SK-N-SH (cell line): ENCODE results near the gene SIRT5. TPM values are rescaled to one million over a fixed set of nuclear protein-coding genes. Genes with fewer than 3 reads are reported as not detected.

ENCODE experiments used
- CTCF ChIA-PET: fragments of 300-600, 350-600 bp; formaldehyde crosslinking; extraction: SDS; loops from one replicate; lab custom pipeline; 2021; lab: Yijun Ruan, JAX
- POLR2A ChIA-PET: fragments of 350-600 bp; sonication (Branson Sonifier 250); formaldehyde crosslinking; extraction: SDS; loops from one replicate; lab custom pipeline; 2020; ENCODE audit warnings: antibody characterized with exemption, inconsistent platforms; lab: Yijun Ruan, JAX
- DNase-seq: peaks from one replicate; pipeline ENCODE4 v3.0.0; 2012
- H2AFZ ChIP-seq: fragments of 200-600 bp; sonication (generic); 2 replicates; pipeline ENCODE4 v1.8.1; 2016; ENCODE audit warnings: antibody characterized with exemption, mild to moderate bottlenecking, low read depth
- H3F3A ChIP-seq: fragments of 200-600 bp; sonication (generic); replicated peaks from 2 replicates; pipeline ENCODE3; 2016; ENCODE audit warnings: antibody characterized with exemption, mild to moderate bottlenecking; ENCODE audit not compliant: insufficient read depth
- H3K27ac ChIP-seq, 2 experiments: fragments of 200-500 bp in 1 of 2; fragments of 200-600 bp in 1 of 2; sonication (Bioruptor generic) in 1 of 2; sonication (generic), shearing (Covaris generic) in 1 of 2; 2 replicates each; pipeline versions ENCODE4 v1.5.1 to v1.6.1; 2014 to 2016; ENCODE audit warnings: low read depth in 2 of 2, inconsistent platforms in 1 of 2, low read length in 1 of 2, mild to moderate bottlenecking in 1 of 2, mixed read lengths in 1 of 2
- H3K27me3 ChIP-seq: fragments of 200-600 bp; sonication (generic), shearing (Covaris generic); 2 replicates; pipeline ENCODE4 v1.6.1; 2016; ENCODE audit warnings: mixed run types; ENCODE audit not compliant: insufficient read depth
- H3K36me3 ChIP-seq, 2 experiments: fragments of 200-500 bp in 1 of 2; fragments of 200-600 bp in 1 of 2; sonication (Bioruptor generic) in 1 of 2; sonication (generic) in 1 of 2; replicated peaks in 1 of 2; 2 replicates each; pipeline versions ENCODE3 to v1.5.1; 2014 to 2016; ENCODE audit warnings: low read length in 1 of 2, mild to moderate bottlenecking in 1 of 2; ENCODE audit not compliant: insufficient read depth in 2 of 2, control insufficient read depth in 1 of 2
- H3K4me1 ChIP-seq, 2 experiments: fragments of 200-500 bp in 1 of 2; fragments of 200-600 bp in 1 of 2; sonication (Bioruptor generic) in 1 of 2; sonication (generic), shearing (Covaris generic) in 1 of 2; 2 replicates each; pipeline versions ENCODE4 v1.5.1 to v1.6.1; 2014 to 2016; ENCODE audit warnings: low read depth in 1 of 2, low read length in 1 of 2, mixed run types in 1 of 2; ENCODE audit not compliant: insufficient read depth in 2 of 2, control insufficient read depth in 1 of 2
- H3K4me2 ChIP-seq: fragments of 200-600 bp; sonication (generic), shearing (Covaris generic); 2 replicates; pipeline ENCODE4 v1.6.1; 2017; ENCODE audit warnings: mixed run types
- H3K4me3 ChIP-seq, 2 experiments: fragments of 200-500 bp in 1 of 2; fragments of 200-600 bp in 1 of 2; sonication (Bioruptor generic) in 1 of 2; sonication (generic), shearing (Covaris generic) in 1 of 2; 2 replicates each; pipeline versions ENCODE4 v1.5.1 to v1.8.1; 2014 to 2016; ENCODE audit warnings: low read depth in 2 of 2, inconsistent platforms in 1 of 2, low read length in 1 of 2, mild to moderate bottlenecking in 1 of 2, mixed read lengths in 1 of 2, moderate library complexity in 1 of 2
- H3K79me2 ChIP-seq: fragments of 200-600 bp; sonication (generic); 2 replicates; pipeline ENCODE4 v1.8.1; 2017; ENCODE audit warnings: mild to moderate bottlenecking; ENCODE audit not compliant: insufficient read depth
- H3K9ac ChIP-seq: fragments of 200-600 bp; sonication (generic); 2 replicates; pipeline ENCODE4 v1.6.1; 2017; ENCODE audit warnings: mixed run types
- H3K9me2 ChIP-seq: fragments of 200-600 bp; sonication (generic); 2 replicates; pipeline ENCODE4 v1.6.1; 2017; ENCODE audit warnings: mixed run types
- H3K9me3 ChIP-seq: fragments of 200-600 bp; sonication (generic); 2 replicates; pipeline ENCODE4 v1.6.1; 2017; ENCODE audit warnings: mixed run types, mild to moderate bottlenecking, moderate library complexity
- H4K20me1 ChIP-seq: fragments of 200-600 bp; sonication (generic); 2 replicates; pipeline ENCODE4 v1.6.1; 2017; ENCODE audit warnings: mild to moderate bottlenecking, mixed run types; ENCODE audit not compliant: insufficient read depth
- FOXJ3 ChIP-seq: sonication (generic); formaldehyde crosslinking; IDR thresholded peaks from 2 replicates; pipeline ENCODE4 v1.5.1; 2020; ENCODE audit warnings: mild to moderate bottlenecking, missing genetic modification reagents
- FOXM1 ChIP-seq: IDR thresholded peaks from 2 replicates; pipeline ENCODE4 v1.4.0; 2012; ENCODE audit warnings: low read depth, mild to moderate bottlenecking
- JUND ChIP-seq: IDR thresholded peaks from 2 replicates; pipeline ENCODE4 v1.4.0; 2012
- MAX ChIP-seq: IDR thresholded peaks from 2 replicates; pipeline ENCODE4 v1.4.0; 2012; ENCODE audit warnings: low read depth
- RAD21 ChIP-seq: IDR thresholded peaks from 2 replicates; pipeline ENCODE4 v1.6.1; 2012; ENCODE audit warnings: mild to moderate bottlenecking, low read length
- RCOR1 ChIP-seq: fragments of 150-350 bp; IDR thresholded peaks from 2 replicates; pipeline ENCODE4 v1.6.1; 2017; ENCODE audit warnings: antibody characterized with exemption, low read length
- REST ChIP-seq: IDR thresholded peaks from 2 replicates; pipeline ENCODE4 v1.6.1; 2012; ENCODE audit warnings: mild to moderate bottlenecking, low read depth, low read length, moderate library complexity
- RFX5 ChIP-seq: IDR thresholded peaks from 2 replicates; pipeline ENCODE4 v1.6.1; 2012; ENCODE audit warnings: mild to moderate bottlenecking, improper control_type of control experiment, low read length
- TAF1 ChIP-seq: IDR thresholded peaks from 2 replicates; pipeline ENCODE4 v1.6.1; 2012; ENCODE audit warnings: low read depth, mild to moderate bottlenecking, low read length, moderate library complexity, borderline replicate concordance
- TEAD4 ChIP-seq: IDR thresholded peaks from 2 replicates; pipeline ENCODE4 v1.4.0; 2012; ENCODE audit warnings: mild to moderate bottlenecking, borderline replicate concordance; ENCODE audit not compliant: insufficient read depth
- YY1 ChIP-seq: IDR thresholded peaks from 2 replicates; pipeline ENCODE4 v1.4.0; 2012; ENCODE audit warnings: low read depth, mild to moderate bottlenecking
- WGBS: methylation state at CpG from one replicate; pipeline ENCODE4 v1.1.6; 2017; ENCODE audit warnings: low lambda C conversion rate; 5-methylcytosine and 5-hydroxymethylcytosine counted together
- polyA plus RNA-seq, 3 experiments: library from polyadenylated mRNA; depleted of rRNA; stranded (reverse); fragments of >200 nt; gene quantifications; 2 replicates each; pipeline ENCODE4 v1.2.3, GENCODE V29; 2012
- TF ChIP-seq, protein P1 (sequence below): fragments of 200-600 bp; sonication (generic); IDR thresholded peaks from 2 replicates; pipeline ENCODE4 v1.6.1; 2017; ENCODE audit warnings: antibody characterized with exemption, mild to moderate bottlenecking, moderate library complexity

SIRT5 gene
- polyA plus RNA-seq, 1 of the 3 experiments (the other 2 are of a cell fraction) = 6.7 TPM

- TF ChIP-seq REST (no peak), RFX5 (no peak), RCOR1 (no peak), MAX (no peak), FOXJ3 (no peak), TEAD4 (no peak)
Measured at GRCh38 chr6:13660893-13661292, 86.5 kb downstream of the SIRT5 start (continued).

DNA sequence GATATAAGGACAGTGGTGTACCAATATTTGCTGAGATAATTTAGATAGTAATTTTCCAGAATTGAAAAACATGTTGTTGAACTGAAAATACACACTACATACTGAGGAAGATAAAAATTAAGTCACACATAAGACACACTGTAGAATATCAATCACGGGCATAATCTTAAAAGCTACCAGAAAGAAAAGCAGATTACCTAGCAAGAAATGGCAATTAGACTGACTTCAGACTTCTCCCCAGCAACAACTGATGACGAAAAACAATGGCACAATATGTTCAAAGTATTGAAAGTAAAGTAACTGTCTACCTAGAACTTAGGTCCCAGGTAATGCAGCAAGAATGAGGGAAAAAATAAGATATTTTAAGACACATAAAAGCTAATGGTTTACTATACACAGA is 87.2 kb downstream of the SIRT5 start:
- Histone ChIP-seq H3K27ac (no peak overlapping the region), H3K79me2 (peaks cover 95% of the 10 kb centered on the region), H3F3A (peaks cover 7% of the 10 kb centered on the region), H3K4me3 (no peak overlapping the region), H3K9me2 (no peaks in the 10 kb centered on the region), H4K20me1 (peaks cover 38% of the 10 kb centered on the region), H3K36me3 (peaks cover 5 to 8% of the 10 kb centered on the region in 2 experiments), H3K4me1 (no peaks in the 10 kb centered on the region; a peak in 3 of 4 replicates), H3K9ac (no peak overlapping the region), H3K27me3 (no peaks in the 10 kb centered on the region), H3K4me2 (no peak overlapping the region), H3K9me3 (no peaks in the 10 kb centered on the region), H2AFZ (no peak overlapping the region)
- WGBS = 67% methylated on average over 2 of the region's 2 CpGs
- ChIA-PET POLR2A (no interaction called here), CTCF (no interaction called here)
- TF ChIP-seq YY1 (no peak), RAD21 (no peak), TAF1 (no peak), FOXM1 (no peak), RFX5 (no peak), JUND (no peak)
- TF ChIP-seq, protein P1, sequence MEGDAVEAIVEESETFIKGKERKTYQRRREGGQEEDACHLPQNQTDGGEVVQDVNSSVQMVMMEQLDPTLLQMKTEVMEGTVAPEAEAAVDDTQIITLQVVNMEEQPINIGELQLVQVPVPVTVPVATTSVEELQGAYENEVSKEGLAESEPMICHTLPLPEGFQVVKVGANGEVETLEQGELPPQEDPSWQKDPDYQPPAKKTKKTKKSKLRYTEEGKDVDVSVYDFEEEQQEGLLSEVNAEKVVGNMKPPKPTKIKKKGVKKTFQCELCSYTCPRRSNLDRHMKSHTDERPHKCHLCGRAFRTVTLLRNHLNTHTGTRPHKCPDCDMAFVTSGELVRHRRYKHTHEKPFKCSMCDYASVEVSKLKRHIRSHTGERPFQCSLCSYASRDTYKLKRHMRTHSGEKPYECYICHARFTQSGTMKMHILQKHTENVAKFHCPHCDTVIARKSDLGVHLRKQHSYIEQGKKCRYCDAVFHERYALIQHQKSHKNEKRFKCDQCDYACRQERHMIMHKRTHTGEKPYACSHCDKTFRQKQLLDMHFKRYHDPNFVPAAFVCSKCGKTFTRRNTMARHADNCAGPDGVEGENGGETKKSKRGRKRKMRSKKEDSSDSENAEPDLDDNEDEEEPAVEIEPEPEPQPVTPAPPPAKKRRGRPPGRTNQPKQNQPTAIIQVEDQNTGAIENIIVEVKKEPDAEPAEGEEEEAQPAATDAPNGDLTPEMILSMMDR = no peak
- no peak for DNase-seq
